Cardiac atrium fibroblast (primary cell): ENCODE results near the gene SPECC1. TPM values are rescaled to one million over a fixed set of nuclear protein-coding genes. Genes with fewer than 3 reads are reported as not detected.

Experiments used
- total RNA-seq: library from RNA; depleted of rRNA; stranded (reverse); fragments of >200 nt; gene quantifications from 2 replicates; pipeline ENCODE4 v1.2.3, GENCODE V29; 2015

SPECC1 gene, protein sequence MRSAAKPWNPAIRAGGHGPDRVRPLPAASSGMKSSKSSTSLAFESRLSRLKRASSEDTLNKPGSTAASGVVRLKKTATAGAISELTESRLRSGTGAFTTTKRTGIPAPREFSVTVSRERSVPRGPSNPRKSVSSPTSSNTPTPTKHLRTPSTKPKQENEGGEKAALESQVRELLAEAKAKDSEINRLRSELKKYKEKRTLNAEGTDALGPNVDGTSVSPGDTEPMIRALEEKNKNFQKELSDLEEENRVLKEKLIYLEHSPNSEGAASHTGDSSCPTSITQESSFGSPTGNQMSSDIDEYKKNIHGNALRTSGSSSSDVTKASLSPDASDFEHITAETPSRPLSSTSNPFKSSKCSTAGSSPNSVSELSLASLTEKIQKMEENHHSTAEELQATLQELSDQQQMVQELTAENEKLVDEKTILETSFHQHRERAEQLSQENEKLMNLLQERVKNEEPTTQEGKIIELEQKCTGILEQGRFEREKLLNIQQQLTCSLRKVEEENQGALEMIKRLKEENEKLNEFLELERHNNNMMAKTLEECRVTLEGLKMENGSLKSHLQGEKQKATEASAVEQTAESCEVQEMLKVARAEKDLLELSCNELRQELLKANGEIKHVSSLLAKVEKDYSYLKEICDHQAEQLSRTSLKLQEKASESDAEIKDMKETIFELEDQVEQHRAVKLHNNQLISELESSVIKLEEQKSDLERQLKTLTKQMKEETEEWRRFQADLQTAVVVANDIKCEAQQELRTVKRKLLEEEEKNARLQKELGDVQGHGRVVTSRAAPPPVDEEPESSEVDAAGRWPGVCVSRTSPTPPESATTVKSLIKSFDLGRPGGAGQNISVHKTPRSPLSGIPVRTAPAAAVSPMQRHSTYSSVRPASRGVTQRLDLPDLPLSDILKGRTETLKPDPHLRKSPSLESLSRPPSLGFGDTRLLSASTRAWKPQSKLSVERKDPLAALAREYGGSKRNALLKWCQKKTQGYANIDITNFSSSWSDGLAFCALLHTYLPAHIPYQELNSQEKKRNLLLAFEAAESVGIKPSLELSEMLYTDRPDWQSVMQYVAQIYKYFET
- total RNA-seq: 10.5 and 11.4 TPM in 2 replicates

DNA sequence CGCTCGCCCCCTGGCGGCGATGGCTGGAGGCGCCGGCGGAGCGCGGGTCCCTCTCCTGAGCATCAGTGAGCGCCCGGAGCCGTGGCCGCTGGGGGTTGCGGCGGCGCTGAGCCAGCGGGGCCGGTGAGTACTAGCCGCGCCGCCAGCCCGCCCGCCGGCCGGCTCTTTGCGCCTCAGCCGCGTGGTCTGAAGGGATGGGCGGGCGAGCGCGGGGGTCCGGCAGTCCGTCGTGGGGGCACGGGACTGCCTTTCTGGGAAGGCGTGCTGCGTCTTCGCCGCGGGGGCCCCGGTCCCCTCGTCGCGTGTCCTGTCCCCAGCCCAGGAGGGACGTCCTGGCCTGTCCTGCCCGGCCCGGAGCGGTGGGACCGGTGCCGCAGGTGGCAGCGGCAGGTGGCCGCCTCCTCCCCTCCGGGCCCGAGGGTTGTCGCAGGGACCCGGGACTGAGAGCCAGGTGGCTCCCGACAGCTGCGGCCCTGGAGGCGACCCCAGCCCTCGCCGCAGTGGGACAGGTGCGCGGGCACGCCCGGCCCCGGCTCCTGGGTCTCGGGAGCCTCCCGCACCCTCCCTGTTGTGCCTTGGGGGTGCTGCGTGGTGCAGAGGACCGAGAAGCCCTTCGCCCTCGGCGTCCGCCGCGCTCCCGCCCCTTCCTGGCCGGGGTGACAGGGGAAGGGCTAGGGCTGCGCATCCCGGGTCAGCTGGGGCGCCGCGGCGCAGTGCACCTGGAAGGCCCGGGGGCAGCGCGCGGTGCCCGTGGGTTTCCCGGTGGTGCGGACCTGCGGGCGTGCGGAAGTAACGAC is at the start of gene SPECC1:
TSS of gene SPECC1 (plus strand) at position 58 of the 797 bp plus-strand sequence. CDS start 87,293 bp downstream, outside the sequence.

DNA sequence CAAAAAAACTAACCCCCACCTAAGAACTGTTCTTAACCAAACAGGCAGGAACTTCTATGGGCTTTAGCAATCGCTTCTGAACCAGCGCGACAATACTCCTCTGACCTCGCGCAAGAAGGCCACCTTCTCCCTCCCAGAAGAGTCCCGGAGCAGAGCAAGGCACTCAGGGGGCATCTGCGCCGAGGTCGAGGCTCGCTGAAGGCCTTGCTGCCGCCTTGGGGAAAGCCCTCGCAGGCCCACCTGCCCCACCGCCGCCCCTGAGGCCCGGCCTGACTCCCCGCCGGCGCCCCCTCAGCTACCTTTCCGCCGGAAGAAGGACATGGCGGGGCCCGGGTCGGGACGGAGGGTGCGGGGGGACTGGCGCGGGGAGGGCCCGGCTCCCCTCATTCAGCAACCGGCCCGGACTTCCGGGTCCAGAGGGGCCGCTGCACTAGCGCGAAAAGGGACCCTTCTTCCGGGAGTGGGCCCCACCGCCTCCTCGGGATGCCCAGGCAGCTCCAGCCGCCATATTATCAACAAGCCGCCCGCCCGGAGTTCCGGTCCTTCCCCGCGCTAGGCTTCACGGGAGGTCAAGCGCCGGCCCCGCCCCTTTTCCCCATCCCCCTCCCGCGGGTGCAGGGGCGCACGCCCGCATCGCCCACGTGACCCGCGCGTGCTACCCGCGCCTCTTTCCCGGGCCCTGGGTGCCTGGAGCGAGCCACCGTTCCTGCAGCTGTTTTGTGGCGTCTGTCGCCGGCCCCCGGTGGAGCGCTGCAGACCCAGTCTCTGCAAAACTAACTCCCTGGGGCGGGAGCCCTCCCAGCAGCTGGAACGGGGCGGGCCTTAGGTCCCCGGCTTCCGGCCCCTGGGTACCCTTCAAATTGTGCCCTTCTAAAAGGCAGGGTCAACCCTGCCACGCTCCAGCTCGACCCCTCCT is 31.6 kb upstream of the SPECC1 start, which contains the start of gene AKAP10:
TSS of gene AKAP10 (minus strand) at position 536 of the 916 bp plus-strand sequence. CDS start at position 387, 149 bp downstream.

Other genes starting within 250 kb of the SPECC1 start
- gene ULK2, start 141.4 kb upstream of the SPECC1 start, total RNA-seq: 7.1 and 15.7 TPM in 2 replicates
- 18.3 and 20.2 TPM in 2 replicates for gene AKAP10, start 31.5 kb upstream of the SPECC1 start, total RNA-seq